Left kidney (tissue), 2 donors: Measurements from ENCODE around the gene GOLGA6A. TPM values are rescaled to one million over a fixed set of nuclear protein-coding genes. Genes with fewer than 3 reads are reported as not detected.

ENCODE experiments used
- DNase-seq: peaks from one replicate; pipeline ENCODE4 v3.0.0-alpha.2; 2013
- polyA plus RNA-seq: library from polyadenylated mRNA; unstranded; fragments of 120-200 nt; gene quantifications from one replicate; pipeline ENCODE4 v1.2.1, GENCODE V29; 2013; ENCODE audit not compliant: insufficient read length

Gene GOLGA6A
- polyA plus RNA-seq, 1 donor = 0.27 TPM

GRCh38 chr15:74036271-74037170 lies 45.8 kb downstream of the GOLGA6A start:
- peak; percentile 74 for DNase-seq

DNA sequence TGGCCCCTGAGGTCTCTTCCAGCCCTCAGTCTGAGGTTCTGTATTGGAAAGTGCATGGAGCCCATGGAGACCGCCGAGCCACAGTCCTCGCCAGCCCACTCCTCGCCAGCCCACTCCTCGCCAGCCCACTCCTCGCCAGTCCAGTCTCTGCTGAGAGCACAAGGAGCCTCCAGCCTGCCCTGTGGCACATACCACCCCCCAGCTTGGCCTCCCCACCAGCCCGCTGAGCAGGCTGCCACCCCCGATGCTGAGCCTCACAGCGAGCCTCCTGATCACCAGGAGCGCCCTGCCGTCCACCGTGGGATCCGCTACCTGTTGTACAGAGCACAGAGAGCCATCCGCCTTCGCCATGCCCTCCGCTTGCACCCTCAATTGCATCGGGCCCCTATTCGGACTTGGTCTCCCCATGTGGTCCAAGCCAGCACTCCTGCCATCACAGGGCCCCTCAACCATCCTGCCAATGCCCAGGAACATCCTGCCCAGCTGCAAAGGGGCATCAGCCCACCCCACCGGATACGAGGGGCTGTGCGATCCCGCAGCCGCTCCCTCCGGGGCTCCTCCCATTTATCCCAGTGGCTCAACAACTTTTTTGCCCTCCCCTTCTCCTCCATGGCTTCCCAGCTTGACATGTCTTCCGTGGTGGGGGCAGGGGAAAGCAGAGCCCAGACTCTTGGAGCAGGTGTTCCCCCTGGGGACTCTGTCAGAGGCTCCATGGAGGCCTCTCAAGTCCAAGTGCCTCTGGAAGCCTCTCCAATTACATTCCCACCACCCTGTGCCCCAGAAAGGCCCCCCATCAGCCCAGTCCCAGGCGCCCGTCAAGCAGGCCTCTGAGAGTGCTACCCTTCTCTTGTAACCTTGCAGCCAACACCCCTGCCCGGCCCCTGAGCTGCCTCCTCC lies 47.0 kb downstream of the GOLGA6A start:
- no peak for DNase-seq

- DNase-seq = no peak
Observed at GRCh38 chr15:74034206-74034755, 48.1 kb downstream of the GOLGA6A start.

GRCh38 chr15:74032606-74033561 lies 49.5 kb downstream of the GOLGA6A start:
- DNase-seq = no peak

DNA sequence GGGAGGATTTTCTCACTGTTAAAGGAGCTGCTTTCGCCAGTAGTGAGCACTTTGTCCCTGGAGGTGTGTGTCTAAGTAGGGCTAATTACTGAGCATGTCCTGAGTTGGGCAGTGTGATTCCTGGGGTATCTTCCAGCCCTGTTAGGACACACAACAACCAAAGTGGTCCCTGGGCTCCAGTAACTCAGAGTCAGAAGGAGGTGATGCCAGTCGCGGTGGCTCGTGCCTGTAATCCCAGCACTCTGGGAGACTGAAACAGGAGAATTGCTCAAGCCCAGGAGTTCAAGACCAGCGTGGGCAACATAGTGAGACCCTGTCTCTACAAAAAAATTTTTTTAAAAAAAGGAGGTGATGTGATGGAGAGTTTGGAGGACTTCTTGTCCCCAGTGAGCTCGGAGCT lies 50.3 kb downstream of the GOLGA6A start:
- no peak for DNase-seq

GRCh38 chr15:74028646-74029045 lies 53.7 kb downstream of the GOLGA6A start:
- DNase-seq = no peak

GRCh38 chr15:74027688-74028087 lies 54.7 kb downstream of the GOLGA6A start:
- no peak for DNase-seq

DNA sequence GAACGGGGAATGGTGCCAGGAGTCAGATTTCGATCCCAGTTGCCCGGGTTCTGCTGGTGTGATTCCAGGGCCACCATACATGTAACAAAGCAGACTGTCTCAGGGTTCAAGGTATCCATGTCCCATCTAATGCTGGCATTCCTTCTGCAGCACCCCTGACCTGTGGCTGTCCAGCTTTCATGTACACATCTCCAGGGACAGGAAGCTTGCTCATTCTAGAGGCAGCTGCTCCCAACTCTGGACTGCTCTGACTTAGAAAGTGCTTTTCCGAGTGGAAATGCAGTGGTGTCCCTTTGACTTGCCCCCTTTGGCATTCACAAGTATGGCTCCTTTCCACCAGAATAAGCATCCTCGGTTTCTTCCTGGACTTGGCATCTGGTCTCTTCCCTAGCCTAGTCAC lies 56.9 kb downstream of the GOLGA6A start:
- no peak for DNase-seq

DNA sequence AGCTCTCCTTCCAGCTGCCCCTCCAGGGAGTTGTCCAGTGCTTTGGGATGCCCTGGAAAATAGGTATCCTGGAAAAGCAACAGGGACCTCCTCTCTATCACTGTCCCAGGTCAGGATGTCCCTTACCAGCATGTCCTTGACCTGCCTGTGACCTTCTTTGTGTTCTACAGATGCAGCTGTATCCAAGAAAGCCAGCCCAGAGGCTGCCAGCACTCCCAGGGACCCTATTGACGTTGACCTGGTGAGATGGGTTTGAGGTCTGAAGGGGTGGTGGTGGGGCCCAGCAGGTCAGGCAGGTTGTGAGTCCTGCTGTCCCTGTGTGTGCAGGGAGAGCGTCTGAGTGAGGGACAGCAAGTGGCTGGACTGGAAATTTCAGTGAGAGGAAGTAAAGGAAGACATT lies 57.7 kb downstream of the GOLGA6A start:
- no peak for DNase-seq

GRCh38 chr15:74022706-74023470 lies 59.5 kb downstream of the GOLGA6A start:
- no peak for DNase-seq

Other genes with a start within 250 kb of the GOLGA6A start
- gene TBC1D21, start 209.0 kb downstream of the GOLGA6A start, polyA plus RNA-seq = not detected
- gene LOXL1, start 156.1 kb downstream of the GOLGA6A start, polyA plus RNA-seq = 70.4 TPM
- 10.3 TPM for gene STOML1, start 90.3 kb downstream of the GOLGA6A start, polyA plus RNA-seq
- gene PML, start 87.8 kb downstream of the GOLGA6A start, polyA plus RNA-seq = 31.8 TPM
- 0.93 TPM for gene ISLR2, start 48.0 kb upstream of the GOLGA6A start, polyA plus RNA-seq
- 43.2 TPM for gene ISLR, start 91.2 kb upstream of the GOLGA6A start, polyA plus RNA-seq
- gene STRA6, start 120.2 kb upstream of the GOLGA6A start, polyA plus RNA-seq = 41.7 TPM
- gene CCDC33, start 153.8 kb upstream of the GOLGA6A start, polyA plus RNA-seq = 9.0 TPM